Midbrain (tissue), 1 donor: ENCODE results near the gene ADGRE2.
"Not testable (repeated sequence)": the region's sequence is repeated elsewhere in the genome, so short reads cannot be mapped to it uniquely, and the experiment has no call there.

ENCODE experiments used
- DNase-seq: peaks from one replicate; lab custom pipeline; 2025; lab: John Stamatoyannopoulos, UW

ADGRE2 gene

DNA sequence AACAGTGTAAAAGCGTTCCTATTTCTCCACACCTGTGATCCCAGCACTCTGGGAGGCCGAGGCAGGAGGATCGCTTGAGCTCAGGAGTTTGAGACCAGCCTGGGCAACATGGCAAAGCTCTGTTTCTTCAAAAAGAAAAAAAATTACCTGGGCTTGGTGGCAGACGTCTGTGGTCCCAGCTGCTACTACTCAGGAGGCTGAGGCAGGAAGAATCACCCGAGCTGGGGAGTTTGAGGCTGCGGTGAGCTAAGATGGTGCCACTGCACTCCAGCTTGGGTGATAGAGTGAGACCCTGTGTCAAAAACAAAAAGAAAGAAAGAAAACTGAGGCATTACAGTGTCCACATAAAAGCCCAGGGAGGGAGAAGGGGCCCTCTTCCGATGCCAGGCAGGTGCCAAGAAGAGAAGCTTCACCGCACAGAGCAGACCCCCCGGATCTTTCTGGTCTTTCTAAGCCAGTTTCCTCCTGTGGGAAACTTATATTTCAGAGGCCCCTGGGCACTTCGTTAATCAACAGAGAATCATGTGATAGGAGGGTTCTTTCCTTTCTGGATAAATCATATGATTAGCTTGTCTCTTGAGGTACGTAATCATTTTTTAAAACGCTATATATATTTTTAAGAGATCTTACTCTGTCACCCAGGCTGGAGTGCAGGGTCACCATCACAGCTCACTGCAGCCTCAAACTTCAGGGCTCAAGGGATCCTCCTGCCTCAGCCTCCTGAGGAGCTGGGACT, at the start of gene ADGRE2:
ADGRE2 (minus strand) TSS at position 451 of the 736 bp plus-strand sequence. CDS start 1,804 bp downstream, outside the sequence.
- not testable (repeated sequence) for DNase-seq

DNA sequence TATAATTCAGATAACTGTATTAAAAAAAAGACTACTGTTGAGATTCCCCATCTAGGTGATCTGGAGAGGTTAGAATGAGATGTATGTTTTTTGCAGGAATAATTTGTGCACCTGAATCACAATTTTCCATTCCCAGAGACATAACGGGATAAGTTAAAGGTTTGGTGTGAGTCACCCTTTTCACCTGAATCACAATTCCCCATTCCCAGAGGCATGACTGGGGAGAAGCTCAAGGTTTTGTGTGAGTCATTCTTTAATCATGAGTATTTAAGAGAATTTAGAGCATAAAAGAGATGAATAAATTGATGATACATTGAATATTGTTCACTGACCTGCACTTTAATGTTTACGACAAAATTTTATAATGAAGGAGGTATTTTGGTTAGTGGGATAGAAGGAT, 47.6 kb upstream of the ADGRE2 start:
- no peak for DNase-seq

DNA sequence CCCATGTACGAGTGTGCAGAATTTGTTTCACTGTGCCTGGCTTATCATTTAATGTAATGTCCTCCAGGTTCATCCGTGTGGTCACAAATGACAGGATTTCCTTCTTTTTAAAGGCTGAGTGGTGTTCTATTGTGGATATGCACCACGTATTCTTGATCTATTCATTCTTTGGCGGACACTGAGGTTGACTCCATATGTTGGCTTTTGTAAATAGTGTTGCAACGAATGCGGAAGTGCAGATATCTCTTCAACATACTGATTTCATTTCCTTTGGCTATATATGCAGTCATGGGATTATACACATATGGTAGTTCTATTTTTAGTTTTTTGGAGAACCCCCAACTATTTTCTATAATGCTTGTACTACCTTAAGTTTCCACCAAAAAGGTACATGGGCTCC, 43.6 kb upstream of the ADGRE2 start:
- no peak for DNase-seq

DNA sequence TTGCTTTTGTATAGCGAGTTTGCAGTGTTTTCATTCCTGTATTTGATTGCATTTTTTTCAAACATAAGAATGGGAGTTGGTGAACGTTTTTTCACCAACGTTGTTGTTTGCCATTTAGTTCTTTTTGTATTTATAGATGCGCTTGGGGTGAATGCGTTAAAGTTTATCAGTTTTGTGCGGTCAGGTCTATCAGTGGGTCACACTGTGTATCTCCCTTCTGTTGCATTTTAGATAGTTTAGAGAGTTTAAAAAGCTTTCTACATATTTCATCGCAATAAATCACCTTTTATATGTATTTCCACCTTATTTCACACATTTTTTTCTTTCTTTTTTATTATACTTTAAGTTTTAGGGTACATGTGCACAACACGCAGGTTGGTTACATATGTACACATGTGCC, 40.2 kb upstream of the ADGRE2 start:
- DNase-seq = no peak

DNA sequence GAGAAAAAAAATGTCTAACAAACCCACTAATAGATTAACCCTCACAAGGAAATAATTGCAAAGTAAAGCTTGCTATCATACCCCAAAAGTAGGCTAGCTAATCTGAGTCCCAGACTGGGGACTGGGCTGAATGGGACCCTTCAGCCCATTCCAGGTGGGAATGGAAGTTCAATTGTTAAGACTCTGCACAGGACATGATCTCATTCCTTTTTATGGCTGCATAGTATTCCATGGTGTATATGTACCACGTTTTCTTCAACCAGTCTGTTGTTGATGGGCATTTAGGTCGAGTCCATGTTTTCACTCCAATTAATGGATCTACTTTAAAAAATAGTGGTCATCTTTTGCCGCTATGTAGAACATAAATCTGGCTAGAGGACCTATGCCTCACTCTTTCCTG, 38.7 kb upstream of the ADGRE2 start:
- no peak for DNase-seq

DNA sequence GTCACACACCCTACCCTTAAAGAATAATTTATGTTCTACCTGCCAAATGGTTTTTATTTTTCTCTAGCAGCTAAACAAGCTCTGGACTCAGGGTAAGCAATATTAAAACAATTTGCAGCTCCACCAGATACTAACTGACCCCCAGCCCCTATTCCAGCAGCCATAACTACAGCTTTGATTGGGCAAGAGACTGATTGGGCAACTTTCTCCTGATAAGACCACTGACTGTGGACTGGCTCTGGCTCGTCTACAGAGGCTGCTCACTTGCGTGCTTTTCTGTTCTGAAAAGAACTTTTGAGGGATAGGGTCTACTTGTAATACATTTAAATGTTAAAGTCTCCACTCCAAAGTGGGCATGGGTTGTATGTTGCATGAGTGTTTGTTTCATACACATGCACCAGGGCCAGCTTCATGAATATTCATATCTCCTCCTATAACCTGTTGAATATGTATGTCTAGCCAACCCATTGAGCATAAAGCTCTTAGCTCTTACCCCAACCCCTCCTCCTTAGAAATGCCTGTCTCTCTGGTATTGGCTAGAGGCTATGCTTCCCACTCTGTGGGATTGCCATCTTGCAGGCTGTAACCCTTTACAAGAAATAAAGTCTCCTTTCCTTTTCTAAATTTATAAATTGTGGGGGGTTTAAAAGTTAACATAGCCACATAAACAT, 36.8 kb upstream of the ADGRE2 start:
- no peak for DNase-seq

DNA sequence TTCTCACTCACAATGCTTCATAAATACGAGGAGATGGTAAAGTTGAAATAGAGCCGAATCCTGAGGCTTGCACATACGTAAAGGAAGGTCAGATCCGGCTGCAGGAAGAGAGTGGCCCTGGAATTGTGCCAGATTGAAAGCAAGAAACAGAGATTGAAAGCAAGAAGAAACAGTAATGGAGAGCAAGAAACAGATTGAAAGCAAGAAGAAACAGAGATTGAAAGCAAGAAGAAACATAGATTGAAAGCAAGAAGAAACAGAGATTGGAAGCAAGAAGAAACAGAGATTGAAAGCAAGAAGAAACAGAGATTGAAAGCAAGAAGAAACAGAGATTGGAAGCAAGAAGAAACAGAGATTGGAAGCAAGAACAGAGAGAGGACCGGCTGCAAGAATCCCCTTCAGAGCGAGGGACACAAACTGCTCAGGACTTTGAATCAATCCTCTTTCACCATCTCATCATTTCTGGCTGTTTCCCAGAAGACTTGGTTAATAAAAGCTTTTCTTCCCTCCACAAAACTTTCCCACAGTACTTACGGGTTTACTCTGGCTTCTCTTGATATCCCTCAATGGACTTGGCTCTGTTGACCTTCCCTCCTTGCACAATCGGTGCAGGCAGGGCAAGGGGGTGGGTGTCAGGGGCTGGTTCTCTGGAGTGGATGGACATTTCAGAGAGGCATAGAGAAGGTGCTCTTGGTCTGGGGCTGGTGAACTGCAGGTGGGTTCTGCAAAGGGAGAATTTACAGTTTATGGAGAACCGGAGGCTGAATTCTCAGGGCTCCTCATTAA, 31.1 kb upstream of the ADGRE2 start:
- no peak for DNase-seq

DNA sequence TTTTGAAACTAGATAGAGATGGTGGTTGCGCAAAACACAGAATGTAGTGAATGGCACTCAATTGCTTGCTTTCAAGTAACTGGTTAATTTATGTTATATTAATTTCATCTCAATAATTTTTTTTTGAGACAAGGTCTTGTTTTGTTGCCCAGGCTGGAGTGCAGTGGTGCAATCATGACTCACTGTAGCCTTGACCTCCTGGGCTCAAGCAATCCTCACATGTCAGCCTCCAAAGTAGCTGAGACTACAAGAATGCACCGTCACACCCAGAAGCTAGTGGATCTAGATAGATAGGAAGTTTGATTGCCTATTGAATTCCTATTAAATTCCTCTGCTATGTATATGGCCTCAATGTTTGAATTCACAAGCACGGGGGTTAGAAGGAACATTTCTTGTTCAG, 26.4 kb upstream of the ADGRE2 start:
- no peak for DNase-seq

DNA sequence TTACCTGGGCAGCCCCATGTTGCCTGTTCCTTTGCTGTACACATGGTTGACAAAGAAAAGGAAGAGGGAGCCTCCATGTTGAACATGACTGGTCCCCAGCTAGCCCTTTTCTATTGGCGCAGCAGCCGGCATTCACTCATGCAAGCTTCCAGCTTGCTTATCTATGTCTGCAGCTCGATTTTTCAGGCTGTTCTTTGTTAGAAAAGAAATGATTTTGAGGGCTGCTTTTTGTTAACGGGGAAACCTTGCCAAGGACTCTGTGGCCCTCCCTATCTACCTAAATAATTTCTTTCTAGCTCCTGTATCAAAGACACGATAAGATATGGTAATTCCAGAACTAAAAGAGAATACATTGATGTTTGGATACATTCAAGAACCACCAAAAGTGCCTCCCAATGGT, 20.4 kb upstream of the ADGRE2 start:
- DNase-seq = no peak

DNA sequence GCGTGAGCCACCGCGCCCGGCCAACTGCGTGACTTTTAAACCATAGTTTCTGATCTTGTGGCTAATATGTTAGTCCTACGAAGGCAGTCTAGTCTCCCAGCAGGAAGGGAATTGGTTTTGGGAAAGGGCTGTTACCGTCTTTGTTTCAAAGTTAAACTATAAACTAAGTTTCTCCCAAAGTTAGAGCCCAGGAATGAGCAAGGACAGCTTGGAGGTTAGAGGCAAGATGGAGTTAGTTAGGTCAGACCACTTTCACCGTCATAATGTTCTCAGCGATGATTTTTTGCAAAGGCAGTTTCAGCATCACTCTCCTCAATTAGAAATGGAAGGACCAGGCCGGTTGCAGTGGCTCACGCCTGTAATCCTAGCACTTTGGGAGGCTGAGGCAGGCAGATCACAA, 17.7 kb upstream of the ADGRE2 start:
- DNase-seq = no peak

DNA sequence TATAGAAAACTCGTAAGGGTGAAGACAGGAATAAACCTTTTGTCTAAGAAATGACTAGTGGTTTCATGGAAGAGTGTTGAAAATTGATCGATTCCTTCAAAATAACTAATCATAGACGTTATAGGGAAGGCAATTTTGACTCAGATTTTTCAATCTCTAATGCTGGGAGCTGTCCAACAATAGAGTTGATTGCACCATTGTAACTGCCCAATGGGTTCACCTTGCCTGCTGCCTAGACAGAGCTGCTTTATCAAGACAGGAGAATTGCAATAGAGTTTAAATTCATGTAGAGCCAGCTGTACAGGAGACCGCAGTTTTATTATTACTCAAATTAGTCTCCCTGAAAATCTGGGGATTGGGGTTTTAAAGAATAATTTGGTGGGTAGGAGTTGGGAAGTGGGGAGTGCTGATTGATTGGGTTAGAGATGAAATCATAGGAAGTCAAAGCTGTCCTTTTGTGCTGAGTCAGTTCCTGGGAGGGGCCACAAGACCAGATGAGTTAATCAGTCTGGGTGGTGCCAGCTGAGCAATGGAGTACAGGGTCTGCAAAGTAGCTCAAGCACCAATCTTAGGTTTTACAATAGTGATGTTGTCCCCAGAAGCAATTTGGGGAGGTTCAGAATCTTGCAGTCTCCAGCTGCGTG, 16.8 kb upstream of the ADGRE2 start:
- no peak for DNase-seq

DNA sequence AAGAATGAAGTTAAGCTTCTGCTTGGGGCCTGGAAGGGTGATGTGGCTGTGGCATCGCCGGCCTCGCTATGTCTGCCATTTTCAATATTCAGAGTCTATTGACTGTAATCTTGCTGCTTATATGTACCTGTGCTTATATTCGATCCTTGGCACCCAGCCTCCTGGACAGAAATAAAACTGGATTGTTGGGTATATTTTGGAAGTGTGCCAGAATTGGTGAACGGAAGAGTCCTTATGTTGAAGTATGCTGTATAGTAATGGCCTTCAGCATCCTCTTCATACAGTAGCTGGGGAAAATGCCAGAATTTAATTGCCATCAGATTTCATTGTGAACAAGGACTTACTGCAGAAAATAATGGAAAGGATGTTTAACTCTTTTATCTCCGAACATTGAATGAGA, 13.9 kb upstream of the ADGRE2 start:
- DNase-seq = not testable (repeated sequence)

DNA sequence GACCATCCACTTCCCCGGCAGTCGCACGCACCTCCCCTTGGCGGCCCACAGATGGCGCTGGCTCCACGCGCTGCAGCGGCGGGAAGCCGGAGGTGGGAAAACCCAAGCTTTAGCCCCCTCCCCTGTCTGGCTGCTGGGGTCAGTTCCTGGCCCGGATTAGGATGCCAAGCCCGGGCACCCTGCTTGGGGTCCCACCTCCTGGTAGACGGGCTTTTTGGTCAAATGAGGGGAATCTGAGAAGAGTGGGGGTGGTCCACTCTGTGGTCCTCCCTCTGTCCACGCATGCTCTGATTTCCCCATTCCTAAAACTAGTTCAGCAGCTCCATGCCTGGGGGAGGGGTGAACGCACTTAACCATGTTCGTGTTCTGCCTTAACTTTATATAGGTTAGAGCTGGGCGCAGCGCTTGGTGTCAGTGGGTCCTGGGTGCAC, 8.1 kb upstream of the ADGRE2 start:
- DNase-seq = peak; percentile 4

DNA sequence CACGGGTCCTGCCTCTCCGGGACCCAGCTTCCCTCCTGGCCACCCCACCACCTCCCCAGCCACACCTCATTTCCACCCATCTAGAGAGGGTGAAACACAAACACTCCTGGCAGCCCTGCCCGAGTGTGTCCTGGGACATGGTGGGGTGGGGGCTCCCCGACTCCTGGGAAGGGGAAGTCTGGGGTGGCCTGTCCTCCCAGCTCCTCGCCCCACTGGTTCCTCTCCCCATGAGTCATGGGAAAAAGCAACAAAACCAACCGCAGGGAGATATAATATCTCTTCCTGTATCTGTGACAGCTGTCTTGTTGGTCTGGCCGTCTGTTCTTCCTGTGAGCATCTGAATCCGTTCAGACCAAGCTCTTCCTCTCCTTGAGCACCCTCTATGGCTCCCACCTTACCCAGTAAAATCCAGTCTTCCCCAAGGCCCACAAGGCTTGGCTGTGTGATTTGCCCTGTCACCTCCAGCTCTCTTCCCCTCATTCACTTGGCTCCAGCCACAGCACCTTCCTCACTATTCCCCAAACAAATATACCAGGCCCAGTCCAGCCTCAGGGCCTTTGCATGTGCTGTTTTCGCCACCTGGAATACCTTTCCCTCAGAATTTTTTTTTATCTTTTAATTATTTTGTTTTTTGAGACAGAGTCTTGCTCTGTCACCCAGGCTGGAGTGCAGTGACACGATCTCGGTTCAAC, 6.9 kb upstream of the ADGRE2 start:
- peak; percentile 3 for DNase-seq

DNA sequence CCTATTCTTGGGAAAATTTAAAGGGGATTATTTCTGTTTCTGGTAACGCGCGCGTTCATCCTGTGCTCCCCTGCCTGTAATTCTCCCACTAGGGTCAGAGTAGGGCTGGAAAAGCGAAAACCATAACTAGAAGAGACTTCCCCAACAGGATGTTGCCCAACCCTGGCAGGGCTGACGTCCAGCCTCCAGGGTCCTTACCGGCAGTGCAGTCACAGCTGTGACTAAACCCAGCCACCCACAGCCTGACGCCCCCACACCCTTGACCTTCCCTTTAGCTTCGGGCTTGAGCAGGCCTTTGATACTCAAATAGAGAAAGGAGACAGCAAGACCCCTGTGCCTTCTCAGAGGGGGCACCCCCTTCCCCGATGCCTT, 6.4 kb upstream of the ADGRE2 start:
- DNase-seq = peak; percentile 47

DNA sequence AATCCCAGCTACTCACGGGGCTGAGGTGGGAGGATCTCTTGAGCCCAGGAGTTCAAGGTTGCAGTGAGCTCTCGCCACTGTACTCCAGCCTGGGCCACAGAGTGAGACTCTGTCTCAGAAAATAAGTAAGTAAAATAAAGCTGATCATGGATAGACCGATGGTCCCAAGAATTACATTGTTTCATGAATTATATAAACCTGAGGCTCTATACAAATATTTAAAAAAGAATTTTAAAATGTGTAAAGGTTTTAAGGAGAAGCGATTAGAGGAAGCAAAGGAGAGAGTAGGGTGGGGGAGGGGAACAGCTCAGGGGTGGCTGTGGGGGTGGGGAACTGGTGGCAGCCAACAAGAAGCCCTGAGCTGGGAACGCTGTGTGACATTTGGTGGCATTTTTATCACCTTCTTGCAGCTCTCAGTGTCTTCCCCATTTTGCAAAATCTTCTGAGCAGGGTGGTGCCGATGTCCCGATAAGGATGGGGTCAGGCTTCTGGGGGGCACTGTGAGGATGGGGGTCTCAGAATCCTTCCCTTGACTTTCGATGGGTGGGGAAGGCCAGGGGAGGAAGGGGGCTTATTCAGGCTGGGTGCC, 5.1 kb upstream of the ADGRE2 start:
- not testable (repeated sequence) for DNase-seq

DNA sequence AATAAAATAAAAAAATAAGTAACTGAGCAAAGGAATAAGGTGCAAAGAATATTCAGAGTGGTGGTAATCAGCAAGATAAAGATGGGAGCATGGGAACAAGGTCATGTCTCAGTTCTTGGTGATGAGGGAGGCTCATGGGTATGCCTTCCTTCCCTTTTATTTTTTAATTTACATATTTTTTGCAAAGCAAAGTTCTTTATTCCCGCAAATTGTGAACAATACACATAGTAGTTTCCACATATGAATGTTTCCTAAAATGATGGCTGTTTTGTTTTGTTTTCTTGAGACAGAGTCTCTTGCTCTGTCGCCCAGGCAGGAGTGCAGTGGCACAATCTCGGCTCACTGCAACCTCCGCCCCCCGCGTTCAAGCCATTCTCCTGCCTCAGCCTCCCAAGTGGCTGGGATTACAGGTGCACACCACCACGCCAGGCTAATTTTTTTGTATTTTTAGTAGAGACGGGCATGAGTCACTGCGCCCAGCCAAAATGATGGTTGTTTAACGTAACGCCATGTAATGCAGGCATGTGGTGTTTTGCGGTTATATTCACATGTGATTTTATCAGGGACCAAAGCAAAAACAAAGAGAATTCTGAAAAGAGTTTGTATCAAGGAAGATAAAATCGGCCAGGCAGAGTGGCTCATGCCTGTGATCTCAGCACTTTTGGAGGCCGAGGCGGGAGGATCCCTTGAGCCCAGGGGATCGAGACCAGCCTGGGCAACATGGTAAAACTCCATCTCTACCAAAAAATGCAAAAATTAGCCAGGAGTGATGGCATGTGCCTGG, 4.5 kb upstream of the ADGRE2 start:
- no peak for DNase-seq

DNA sequence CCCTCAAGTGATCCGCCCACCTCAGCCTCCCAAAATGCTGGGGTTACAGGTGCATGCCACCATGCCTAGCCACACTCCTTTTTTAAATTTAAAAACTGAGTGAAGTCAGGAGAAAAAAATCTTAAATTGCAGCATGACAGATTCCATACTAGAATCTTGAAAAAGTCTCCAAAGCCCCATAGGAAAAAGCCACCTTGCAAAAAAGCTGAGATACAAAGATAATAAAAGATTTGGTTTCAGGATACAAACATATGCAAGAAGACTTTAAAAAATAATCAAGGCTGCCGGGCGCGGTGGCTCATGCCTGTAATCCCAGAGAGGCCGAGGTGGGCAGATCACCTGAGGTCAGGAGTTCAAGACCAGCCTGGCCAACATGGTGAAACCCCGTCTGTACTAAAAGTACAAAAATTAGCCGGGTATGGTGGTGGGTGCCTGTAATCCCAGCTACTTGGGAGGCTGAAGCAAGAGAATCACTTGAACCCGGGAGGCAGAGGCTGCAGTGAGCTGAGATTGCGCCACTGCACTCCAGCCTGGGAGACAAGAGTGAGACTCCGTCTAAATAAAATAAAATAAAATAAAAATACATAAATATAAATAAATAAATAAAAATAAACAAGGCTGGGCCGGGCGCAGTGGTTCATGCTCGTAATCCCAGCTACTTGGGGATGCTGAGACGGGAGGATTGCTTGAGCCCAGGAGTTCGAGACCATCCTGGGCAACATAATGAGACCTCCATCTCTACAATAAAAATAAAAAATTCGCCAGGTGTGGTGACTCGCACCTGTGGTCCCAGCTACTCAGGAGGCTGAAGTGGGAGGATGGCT, 3.6 kb upstream of the ADGRE2 start:
- not testable (repeated sequence) for DNase-seq

DNA sequence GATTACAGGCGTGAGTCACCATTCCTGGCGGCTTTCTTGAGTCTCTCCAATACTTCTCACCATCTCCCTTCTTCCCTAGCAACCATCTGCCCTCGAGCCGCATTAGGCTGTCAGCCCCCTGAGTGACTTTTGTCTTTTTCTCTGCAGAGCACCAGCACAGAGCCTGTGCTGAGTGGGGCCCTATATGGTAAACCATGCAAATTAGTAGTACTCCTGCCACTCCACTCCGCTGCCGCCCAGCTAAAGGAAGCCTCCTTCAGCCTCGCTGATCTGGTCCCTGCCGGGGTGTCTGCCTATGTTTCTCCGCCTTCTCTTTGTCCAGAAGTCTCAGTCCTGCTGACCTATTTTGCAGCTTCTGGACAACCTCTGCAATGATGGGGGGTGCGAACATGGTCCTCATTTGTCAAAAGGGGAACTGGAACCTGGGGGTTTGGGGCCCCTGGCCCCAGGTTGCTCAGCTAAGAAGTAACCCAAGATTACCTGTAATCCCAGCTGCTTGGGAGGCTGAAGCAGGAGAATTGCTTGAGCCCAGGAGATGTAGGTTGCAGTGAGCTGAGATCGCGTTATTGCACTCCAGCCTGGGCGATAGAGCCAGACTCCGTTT, 2.4 kb upstream of the ADGRE2 start:
- not testable (repeated sequence) for DNase-seq
